Measurements from ENCODE around the gene PLEKHG5. TPM values are rescaled to one million over a fixed set of nuclear protein-coding genes. Genes with fewer than 3 reads are reported as not detected.

The PLEKHG5 gene
- total and polyA plus RNA-seq, 4 donors = 0.28 to 1.9 (median 1.1) TPM

DNA sequence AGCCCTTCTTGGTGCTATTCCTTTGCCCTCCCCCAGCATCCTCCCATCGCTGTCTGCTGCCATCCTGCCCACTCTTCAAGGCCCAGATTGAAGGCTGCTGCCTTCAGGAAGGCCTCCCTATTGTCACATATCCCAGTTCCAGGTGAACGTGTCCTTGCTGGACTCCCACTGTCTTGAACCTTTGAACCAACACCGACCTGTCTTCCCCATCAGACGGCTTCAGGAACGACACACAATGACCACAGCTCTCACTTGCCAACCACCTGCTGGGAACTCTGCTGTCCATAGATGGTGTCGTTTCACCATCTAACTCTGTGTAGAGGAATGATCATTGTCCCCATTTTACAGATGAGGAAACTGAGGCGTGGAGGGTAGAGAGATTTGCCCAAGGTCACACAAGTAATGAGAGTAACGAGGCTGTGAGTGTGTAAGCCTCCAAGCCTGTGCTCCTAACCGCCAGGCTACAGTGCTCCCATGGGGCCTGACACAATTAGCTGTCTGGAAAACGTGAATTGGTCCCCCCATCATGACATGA, 9.9 kb upstream of the PLEKHG5 start (continued):
- no peak for TF ChIP-seq SP1 (IDR thresholded peaks at IDR 0.05)
- no peak for TF ChIP-seq HNF4G (IDR thresholded peaks at IDR 0.05)
- TF ChIP-seq RAD21 (IDR thresholded peaks at IDR 0.05) = no peak
- TF ChIP-seq, protein P1, sequence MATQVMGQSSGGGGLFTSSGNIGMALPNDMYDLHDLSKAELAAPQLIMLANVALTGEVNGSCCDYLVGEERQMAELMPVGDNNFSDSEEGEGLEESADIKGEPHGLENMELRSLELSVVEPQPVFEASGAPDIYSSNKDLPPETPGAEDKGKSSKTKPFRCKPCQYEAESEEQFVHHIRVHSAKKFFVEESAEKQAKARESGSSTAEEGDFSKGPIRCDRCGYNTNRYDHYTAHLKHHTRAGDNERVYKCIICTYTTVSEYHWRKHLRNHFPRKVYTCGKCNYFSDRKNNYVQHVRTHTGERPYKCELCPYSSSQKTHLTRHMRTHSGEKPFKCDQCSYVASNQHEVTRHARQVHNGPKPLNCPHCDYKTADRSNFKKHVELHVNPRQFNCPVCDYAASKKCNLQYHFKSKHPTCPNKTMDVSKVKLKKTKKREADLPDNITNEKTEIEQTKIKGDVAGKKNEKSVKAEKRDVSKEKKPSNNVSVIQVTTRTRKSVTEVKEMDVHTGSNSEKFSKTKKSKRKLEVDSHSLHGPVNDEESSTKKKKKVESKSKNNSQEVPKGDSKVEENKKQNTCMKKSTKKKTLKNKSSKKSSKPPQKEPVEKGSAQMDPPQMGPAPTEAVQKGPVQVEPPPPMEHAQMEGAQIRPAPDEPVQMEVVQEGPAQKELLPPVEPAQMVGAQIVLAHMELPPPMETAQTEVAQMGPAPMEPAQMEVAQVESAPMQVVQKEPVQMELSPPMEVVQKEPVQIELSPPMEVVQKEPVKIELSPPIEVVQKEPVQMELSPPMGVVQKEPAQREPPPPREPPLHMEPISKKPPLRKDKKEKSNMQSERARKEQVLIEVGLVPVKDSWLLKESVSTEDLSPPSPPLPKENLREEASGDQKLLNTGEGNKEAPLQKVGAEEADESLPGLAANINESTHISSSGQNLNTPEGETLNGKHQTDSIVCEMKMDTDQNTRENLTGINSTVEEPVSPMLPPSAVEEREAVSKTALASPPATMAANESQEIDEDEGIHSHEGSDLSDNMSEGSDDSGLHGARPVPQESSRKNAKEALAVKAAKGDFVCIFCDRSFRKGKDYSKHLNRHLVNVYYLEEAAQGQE (IDR thresholded peaks at IDR 0.05) = no peak

DNA sequence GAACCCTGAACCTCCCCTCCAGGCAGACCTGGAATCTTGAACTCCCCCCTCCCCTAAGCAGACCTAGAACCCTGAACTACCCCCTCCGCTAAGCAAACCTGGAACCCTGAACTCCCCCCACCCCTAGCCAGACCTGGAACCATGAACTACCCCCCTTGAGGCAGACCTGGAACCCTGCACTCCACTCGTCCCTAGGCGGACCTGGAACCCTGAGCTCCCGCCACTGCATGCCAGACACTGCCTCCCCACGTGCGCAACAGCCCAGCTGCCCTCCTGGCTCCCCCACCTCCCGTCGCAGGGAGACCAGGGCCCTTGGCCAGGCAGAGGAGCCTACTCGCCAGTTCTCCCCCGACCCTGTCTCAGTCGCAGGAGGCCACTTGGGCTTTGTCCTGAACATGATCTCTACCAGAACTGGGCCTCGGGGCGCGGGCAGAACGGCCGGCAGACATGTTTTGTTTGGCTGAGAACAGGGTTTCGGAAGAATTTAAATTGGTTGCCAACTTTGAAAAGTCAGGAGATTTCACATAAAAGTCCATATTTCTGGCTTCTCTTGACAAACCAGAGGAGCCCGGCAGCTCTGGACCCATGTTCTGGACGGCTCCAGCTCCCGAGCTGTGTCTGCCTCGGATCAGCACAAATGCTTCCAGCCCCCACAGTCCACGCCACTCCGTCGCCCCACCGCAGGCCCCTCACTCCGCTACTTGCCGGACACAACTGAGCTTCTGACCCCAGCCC, 9.2 kb upstream of the PLEKHG5 start:
- TF ChIP-seq GABPA (IDR thresholded peaks at IDR 0.05 in 1 of 2, conservative IDR thresholded peaks at IDR 0.05 in 1 of 2) = no peak
- no peak for TF ChIP-seq EGR1 (IDR thresholded peaks at IDR 0.05; ENCODE audit: low read depth in 2 of 2)
- no peak for TF ChIP-seq RAD21 (IDR thresholded peaks at IDR 0.05)
- no peak for TF ChIP-seq HNF4G (IDR thresholded peaks at IDR 0.05)
- no peak for TF ChIP-seq YY1 (IDR thresholded peaks at IDR 0.05)
- no peak for TF ChIP-seq NR2F2 (IDR thresholded peaks at IDR 0.05)
- TF ChIP-seq, protein P2, sequence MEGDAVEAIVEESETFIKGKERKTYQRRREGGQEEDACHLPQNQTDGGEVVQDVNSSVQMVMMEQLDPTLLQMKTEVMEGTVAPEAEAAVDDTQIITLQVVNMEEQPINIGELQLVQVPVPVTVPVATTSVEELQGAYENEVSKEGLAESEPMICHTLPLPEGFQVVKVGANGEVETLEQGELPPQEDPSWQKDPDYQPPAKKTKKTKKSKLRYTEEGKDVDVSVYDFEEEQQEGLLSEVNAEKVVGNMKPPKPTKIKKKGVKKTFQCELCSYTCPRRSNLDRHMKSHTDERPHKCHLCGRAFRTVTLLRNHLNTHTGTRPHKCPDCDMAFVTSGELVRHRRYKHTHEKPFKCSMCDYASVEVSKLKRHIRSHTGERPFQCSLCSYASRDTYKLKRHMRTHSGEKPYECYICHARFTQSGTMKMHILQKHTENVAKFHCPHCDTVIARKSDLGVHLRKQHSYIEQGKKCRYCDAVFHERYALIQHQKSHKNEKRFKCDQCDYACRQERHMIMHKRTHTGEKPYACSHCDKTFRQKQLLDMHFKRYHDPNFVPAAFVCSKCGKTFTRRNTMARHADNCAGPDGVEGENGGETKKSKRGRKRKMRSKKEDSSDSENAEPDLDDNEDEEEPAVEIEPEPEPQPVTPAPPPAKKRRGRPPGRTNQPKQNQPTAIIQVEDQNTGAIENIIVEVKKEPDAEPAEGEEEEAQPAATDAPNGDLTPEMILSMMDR (IDR thresholded peaks at IDR 0.05; ENCODE audit: low read depth, low read length, missing input control) = no peak
- no peak for TF ChIP-seq FOXA1 (IDR thresholded peaks at IDR 0.05)
- no peak for TF ChIP-seq RXRA (IDR thresholded peaks at IDR 0.05)
- no peak overlapping the region for H3K27ac ChIP-seq (ENCODE audit: low read depth in 1 of 2, low read length in 2 of 2)
- H3K9ac ChIP-seq (ENCODE audit: low read depth in 1 of 2, low read length in 2 of 2) = no peak overlapping the region
- H3K4me1 ChIP-seq (ENCODE audit: control insufficient read depth in 4 of 4, insufficient read depth in 4 of 4, low read length in 3 of 4) = peaks cover 2 to 14% (median 5%) of the 10 kb centered on the region in 4 donors
- H3K27me3 ChIP-seq (ENCODE audit: control insufficient read depth in 4 of 4, insufficient read depth in 4 of 4, low read length in 3 of 4) = no peaks in the 10 kb centered on the region
- no peak overlapping the region for H3K4me3 ChIP-seq (ENCODE audit: low read depth in 1 of 3, low read length in 3 of 3)
- WGBS = 87% methylated on average over 27 of the region's 27 CpGs
- no peak for DNase-seq (ENCODE audit: low spot score)
- no peaks in the 10 kb centered on the region for H3K9me3 ChIP-seq (ENCODE audit: control insufficient read depth in 4 of 4, low read length in 3 of 4)
- H3K36me3 ChIP-seq (ENCODE audit: control insufficient read depth in 4 of 4, insufficient read depth in 3 of 4, low read depth in 1 of 4, low read length in 3 of 4) = no peaks in the 10 kb centered on the region

DNA sequence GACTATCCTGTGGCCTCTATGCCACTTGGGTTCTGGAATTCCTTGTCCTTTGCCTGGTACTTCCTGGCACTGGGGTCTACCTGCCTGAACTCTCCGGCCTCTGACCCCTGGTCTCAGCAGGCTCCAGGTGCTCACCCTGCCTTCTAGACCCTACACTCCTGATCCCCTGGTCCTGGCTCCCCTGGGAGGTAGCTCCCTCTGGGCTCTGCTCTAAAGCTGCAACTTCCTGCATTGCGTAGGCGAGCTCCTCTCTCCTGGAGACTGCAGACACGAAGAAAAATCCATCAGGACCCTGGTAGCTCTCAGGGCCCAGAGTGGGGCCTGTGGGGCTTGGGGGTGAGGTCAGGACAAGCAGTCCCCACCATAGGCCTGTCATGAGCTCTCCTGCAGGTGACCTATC, 7.8 kb upstream of the PLEKHG5 start:
- H3K4me1 ChIP-seq (ENCODE audit: control insufficient read depth in 4 of 4, insufficient read depth in 4 of 4, low read length in 3 of 4) = peaks cover 2 to 14% (median 5%) of the 10 kb centered on the region in 4 donors
- H3K36me3 ChIP-seq (ENCODE audit: control insufficient read depth in 4 of 4, insufficient read depth in 3 of 4, low read depth in 1 of 4, low read length in 3 of 4) = no peaks in the 10 kb centered on the region
- H3K27me3 ChIP-seq (ENCODE audit: control insufficient read depth in 4 of 4, insufficient read depth in 4 of 4, low read length in 3 of 4) = no peaks in the 10 kb centered on the region
- no peak for DNase-seq (ENCODE audit: low spot score)
- no peak overlapping the region for H3K27ac ChIP-seq (ENCODE audit: low read depth in 1 of 2, low read length in 2 of 2)
- H3K4me3 ChIP-seq (ENCODE audit: low read depth in 1 of 3, low read length in 3 of 3) = no peak overlapping the region
- no peaks in the 10 kb centered on the region for H3K9me3 ChIP-seq (ENCODE audit: control insufficient read depth in 4 of 4, low read length in 3 of 4)
- H3K9ac ChIP-seq (ENCODE audit: low read depth in 1 of 2, low read length in 2 of 2) = no peak overlapping the region
- WGBS = 90% methylated on average over 4 of the region's 4 CpGs
- TF ChIP-seq EGR1 (IDR thresholded peaks at IDR 0.05; ENCODE audit: low read depth in 2 of 2) = no peak
- no peak for TF ChIP-seq RAD21 (IDR thresholded peaks at IDR 0.05)
- TF ChIP-seq, protein P1 (IDR thresholded peaks at IDR 0.05) = no peak
- TF ChIP-seq GABPA (IDR thresholded peaks at IDR 0.05 in 1 of 2, conservative IDR thresholded peaks at IDR 0.05 in 1 of 2) = no peak
- no peak for TF ChIP-seq HNF4A (conservative IDR thresholded peaks at IDR 0.05)
- no peak for TF ChIP-seq SP1 (IDR thresholded peaks at IDR 0.05)
- no peak for TF ChIP-seq RXRA (IDR thresholded peaks at IDR 0.05)
- no peak for TF ChIP-seq JUND (IDR thresholded peaks at IDR 0.05)
- TF ChIP-seq, protein P2 (IDR thresholded peaks at IDR 0.05; ENCODE audit: low read depth, low read length, missing input control) = no peak
- no peak for TF ChIP-seq FOXA2 (IDR thresholded peaks at IDR 0.05)
- no peak for TF ChIP-seq YY1 (IDR thresholded peaks at IDR 0.05)
